Measurements from ENCODE around the gene PROC.
A peak's percentile ranks its signal among the peaks of the same experiment; 100 is the strongest.

Gene PROC

DNA sequence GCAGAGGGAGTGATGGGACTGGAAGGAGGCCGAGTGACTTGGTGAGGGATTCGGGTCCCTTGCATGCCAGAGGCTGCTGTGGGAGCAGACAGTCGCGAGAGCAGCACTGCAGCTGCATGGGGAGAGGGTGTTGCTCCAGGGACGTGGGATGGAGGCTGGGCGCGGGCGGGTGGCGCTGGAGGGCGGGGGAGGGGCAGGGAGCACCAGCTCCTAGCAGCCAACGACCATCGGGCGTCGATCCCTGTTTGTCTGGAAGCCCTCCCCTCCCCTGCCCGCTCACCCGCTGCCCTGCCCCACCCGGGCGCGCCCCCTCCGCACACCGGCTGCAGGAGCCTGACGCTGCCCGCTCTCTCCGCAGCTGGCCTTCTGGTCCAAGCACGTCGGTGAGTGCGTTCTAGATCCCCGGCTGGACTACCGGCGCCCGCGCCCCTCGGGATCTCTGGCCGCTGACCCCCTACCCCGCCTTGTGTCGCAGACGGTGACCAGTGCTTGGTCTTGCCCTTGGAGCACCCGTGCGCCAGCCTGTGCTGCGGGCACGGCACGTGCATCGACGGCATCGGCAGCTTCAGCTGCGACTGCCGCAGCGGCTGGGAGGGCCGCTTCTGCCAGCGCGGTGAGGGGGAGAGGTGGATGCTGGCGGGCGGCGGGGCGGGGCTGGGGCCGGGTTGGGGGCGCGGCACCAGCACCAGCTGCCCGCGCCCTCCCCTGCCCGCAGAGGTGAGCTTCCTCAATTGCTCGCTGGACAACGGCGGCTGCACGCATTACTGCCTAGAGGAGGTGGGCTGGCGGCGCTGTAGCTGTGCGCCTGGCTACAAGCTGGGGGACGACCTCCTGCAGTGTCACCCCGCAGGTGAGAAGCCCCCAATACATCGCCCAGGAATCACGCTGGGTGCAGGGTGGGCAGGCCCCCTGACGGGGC, 4.6 kb downstream of the PROC start:
- peak; percentile 48 for DNase-seq (ENCODE audit: low spot score)
- TF ChIP-seq, protein P1, sequence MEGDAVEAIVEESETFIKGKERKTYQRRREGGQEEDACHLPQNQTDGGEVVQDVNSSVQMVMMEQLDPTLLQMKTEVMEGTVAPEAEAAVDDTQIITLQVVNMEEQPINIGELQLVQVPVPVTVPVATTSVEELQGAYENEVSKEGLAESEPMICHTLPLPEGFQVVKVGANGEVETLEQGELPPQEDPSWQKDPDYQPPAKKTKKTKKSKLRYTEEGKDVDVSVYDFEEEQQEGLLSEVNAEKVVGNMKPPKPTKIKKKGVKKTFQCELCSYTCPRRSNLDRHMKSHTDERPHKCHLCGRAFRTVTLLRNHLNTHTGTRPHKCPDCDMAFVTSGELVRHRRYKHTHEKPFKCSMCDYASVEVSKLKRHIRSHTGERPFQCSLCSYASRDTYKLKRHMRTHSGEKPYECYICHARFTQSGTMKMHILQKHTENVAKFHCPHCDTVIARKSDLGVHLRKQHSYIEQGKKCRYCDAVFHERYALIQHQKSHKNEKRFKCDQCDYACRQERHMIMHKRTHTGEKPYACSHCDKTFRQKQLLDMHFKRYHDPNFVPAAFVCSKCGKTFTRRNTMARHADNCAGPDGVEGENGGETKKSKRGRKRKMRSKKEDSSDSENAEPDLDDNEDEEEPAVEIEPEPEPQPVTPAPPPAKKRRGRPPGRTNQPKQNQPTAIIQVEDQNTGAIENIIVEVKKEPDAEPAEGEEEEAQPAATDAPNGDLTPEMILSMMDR (IDR thresholded peaks at IDR 0.05; ENCODE audit: borderline replicate concordance, control extremely low read depth, extremely low read depth, insufficient read depth, missing control alignments) = no peak
- in situ Hi-C loops (cut with MboI; ENCODE audit: low sequenced_read_pairs, unreplicated experiment) = no loop called here

- peak; percentile 44 for DNase-seq (ENCODE audit: low spot score)
- in situ Hi-C loops (cut with MboI; ENCODE audit: low sequenced_read_pairs, unreplicated experiment) = no loop called here
- TF ChIP-seq, protein P1 (IDR thresholded peaks at IDR 0.05; ENCODE audit: borderline replicate concordance, control extremely low read depth, extremely low read depth, insufficient read depth, missing control alignments) = no peak
Measured at GRCh38 chr2:127423478-127423843, 5.2 kb downstream of the PROC start.

DNA sequence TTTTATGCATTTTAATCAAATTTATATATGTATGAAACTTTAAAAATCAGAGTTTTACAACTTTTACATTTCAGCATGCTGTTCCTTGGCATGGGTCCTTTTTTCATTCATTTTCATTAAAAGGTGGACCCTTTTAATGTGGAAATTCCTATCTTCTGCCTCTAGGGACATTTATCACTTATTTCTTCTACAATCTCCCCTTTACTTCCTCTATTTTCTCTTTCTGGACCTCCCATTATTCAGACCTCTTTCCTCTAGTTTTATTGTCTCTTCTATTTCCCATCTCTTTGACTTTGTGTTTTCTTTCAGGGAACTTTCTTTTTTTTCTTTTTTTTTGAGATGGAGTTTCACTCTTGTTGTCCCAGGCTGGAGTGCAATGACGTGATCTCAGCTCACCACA, 5.7 kb downstream of the PROC start:
- TF ChIP-seq, protein P1 (IDR thresholded peaks at IDR 0.05; ENCODE audit: borderline replicate concordance, control extremely low read depth, extremely low read depth, insufficient read depth, missing control alignments) = no peak
- in situ Hi-C loops (cut with MboI; ENCODE audit: low sequenced_read_pairs, unreplicated experiment) = no loop called here
- peak; percentile 7 for DNase-seq (ENCODE audit: low spot score)

- TF ChIP-seq, protein P1 (IDR thresholded peaks at IDR 0.05; ENCODE audit: borderline replicate concordance, control extremely low read depth, extremely low read depth, insufficient read depth, missing control alignments) = no peak
- DNase-seq (ENCODE audit: low spot score) = peak; percentile 8
- in situ Hi-C loops (cut with MboI; ENCODE audit: low sequenced_read_pairs, unreplicated experiment) = no loop called here
Measured at GRCh38 chr2:127424598-127425520, 6.6 kb downstream of the PROC start.

DNA sequence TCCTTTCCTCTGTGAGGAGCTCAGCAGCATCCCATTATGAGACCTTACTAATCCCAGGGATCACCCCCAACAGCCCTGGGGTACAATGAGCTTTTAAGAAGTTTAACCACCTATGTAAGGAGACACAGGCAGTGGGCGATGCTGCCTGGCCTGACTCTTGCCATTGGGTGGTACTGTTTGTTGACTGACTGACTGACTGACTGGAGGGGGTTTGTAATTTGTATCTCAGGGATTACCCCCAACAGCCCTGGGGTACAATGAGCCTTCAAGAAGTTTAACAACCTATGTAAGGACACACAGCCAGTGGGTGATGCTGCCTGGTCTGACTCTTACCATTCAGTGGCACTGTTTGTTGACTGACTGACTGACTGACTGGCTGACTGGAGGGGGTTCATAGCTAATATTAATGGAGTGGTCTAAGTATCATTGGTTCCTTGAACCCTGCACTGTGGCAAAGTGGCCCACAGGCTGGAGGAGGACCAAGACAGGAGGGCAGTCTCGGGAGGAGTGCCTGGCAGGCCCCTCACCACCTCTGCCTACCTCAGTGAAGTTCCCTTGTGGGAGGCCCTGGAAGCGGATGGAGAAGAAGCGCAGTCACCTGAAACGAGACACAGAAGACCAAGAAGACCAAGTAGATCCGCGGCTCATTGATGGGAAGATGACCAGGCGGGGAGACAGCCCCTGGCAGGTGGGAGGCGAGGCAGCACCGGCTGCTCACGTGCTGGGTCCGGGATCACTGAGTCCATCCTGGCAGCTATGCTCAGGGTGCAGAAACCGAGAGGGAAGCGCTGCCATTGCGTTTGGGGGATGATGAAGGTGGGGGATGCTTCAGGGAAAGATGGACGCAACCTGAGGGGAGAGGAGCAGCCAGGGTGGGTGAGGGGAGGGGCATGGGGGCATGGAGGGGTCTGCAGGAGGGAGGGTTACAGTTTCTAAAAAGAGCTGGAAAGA, 7.6 kb downstream of the PROC start:
- no peak for DNase-seq (ENCODE audit: low spot score)
- in situ Hi-C loops (cut with MboI; ENCODE audit: low sequenced_read_pairs, unreplicated experiment) = no loop called here
- TF ChIP-seq, protein P1 (IDR thresholded peaks at IDR 0.05; ENCODE audit: borderline replicate concordance, control extremely low read depth, extremely low read depth, insufficient read depth, missing control alignments) = no peak

Measured in GM13976 (cell line).